Measurements from ENCODE around the gene MAGEA9. TPM values are rescaled to one million over a fixed set of nuclear protein-coding genes. Genes with fewer than 3 reads are reported as not detected.
"Not testable (repeated sequence)": the region's sequence is repeated elsewhere in the genome, so short reads cannot be mapped to it uniquely, and the experiment has no call there.

Gene MAGEA9
- total RNA-seq, 4 donors from 2014 or later, result not detected

DNA sequence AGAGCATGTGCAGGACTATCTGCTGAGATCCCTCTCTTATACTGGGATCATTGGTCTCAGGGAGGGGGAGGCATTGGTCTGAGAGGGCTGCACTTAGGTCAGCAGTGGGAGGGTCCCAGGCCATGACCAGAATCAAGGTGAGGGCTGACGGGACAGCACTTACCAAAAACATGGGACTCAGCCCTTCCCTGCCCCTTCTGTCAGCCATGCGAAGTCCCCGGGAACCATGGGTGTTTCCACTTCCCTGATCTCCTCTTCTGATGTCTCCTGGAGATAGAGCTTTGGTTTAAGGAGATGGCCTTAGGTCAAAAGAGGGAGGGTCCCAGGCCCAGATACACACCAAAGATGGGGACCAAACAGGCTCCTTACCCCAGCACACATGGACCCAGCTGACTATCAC lies 20.8 kb upstream of the MAGEA9 start:
- no peak for DNase-seq (ENCODE audit: low spot score in 2 of 2)
- H3K4me1 ChIP-seq, result no peaks in the 10 kb centered on the region
- 81 to 90% methylated on average over 3 of the region's 3 CpGs for WGBS, 2 donors

DNA sequence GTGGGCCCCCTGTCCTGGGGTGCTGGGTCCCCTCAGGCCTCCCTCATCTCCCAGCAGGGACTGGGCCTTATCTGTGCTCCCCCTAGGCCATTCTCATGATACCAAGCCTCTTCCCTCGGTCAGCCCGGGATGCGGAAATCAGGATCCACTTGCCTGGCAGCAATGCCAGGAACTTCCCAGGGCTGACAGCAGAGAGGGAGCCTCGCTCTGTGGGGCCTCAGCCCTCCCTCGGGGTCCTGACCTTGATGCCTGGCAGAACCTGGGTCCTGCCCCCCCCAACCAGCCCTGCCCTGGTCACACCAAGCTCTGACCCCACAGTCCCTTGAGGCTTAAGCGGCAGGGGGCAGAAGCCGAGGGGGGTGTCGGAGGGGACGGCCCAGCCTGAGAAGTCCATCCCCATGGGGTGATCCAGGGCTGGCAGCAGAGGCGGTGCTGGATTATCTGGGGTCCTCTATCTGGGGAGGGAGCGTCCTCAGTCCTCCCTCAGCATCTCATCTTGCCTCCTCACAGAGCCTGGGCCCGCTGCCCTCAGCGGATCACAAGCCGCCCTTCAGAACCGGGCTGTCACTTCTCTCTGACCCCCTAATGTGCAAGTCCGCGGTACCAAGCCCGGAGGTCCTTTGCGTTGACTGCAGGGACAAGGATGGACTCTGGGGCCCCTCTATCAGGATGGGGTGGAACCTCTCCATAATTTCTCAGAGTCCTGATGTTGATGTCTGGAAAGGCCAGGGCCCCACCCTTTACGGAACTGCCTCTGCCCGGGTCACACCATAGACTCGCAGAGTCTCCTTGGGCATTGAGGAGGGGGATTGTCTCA lies 19.7 kb upstream of the MAGEA9 start:
- WGBS, 2 donors, result 93% methylated on average over 13 of the region's 22 CpGs; no CpG with 5 or more reads in 1 of the 2 donors
- not testable (repeated sequence) for H3K27me3 ChIP-seq; H3K27ac ChIP-seq; H3K4me3 ChIP-seq; H3K9me3 ChIP-seq; H3K36me3 ChIP-seq; H3K4me1 ChIP-seq; DNase-seq (ENCODE audit: low spot score in 2 of 2)

More for the DNA sequence above, 20.8 kb upstream of the MAGEA9 start:
- Histone ChIP-seq H3K27ac (no peak overlapping the region), H3K36me3 (no peaks in the 10 kb centered on the region), H3K9me3 (no peaks in the 10 kb centered on the region), H3K4me3 (no peak overlapping the region), H3K27me3 (peaks cover 0 to 1% of the 10 kb centered on the region in 2 donors)
- TF ChIP-seq POLR2A (IDR thresholded peaks at IDR 0.05) (no peak), EP300 (IDR thresholded peaks at IDR 0.05) (no peak)
- TF ChIP-seq, protein P1, sequence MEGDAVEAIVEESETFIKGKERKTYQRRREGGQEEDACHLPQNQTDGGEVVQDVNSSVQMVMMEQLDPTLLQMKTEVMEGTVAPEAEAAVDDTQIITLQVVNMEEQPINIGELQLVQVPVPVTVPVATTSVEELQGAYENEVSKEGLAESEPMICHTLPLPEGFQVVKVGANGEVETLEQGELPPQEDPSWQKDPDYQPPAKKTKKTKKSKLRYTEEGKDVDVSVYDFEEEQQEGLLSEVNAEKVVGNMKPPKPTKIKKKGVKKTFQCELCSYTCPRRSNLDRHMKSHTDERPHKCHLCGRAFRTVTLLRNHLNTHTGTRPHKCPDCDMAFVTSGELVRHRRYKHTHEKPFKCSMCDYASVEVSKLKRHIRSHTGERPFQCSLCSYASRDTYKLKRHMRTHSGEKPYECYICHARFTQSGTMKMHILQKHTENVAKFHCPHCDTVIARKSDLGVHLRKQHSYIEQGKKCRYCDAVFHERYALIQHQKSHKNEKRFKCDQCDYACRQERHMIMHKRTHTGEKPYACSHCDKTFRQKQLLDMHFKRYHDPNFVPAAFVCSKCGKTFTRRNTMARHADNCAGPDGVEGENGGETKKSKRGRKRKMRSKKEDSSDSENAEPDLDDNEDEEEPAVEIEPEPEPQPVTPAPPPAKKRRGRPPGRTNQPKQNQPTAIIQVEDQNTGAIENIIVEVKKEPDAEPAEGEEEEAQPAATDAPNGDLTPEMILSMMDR (IDR thresholded peaks at IDR 0.05), result no peak

DNA sequence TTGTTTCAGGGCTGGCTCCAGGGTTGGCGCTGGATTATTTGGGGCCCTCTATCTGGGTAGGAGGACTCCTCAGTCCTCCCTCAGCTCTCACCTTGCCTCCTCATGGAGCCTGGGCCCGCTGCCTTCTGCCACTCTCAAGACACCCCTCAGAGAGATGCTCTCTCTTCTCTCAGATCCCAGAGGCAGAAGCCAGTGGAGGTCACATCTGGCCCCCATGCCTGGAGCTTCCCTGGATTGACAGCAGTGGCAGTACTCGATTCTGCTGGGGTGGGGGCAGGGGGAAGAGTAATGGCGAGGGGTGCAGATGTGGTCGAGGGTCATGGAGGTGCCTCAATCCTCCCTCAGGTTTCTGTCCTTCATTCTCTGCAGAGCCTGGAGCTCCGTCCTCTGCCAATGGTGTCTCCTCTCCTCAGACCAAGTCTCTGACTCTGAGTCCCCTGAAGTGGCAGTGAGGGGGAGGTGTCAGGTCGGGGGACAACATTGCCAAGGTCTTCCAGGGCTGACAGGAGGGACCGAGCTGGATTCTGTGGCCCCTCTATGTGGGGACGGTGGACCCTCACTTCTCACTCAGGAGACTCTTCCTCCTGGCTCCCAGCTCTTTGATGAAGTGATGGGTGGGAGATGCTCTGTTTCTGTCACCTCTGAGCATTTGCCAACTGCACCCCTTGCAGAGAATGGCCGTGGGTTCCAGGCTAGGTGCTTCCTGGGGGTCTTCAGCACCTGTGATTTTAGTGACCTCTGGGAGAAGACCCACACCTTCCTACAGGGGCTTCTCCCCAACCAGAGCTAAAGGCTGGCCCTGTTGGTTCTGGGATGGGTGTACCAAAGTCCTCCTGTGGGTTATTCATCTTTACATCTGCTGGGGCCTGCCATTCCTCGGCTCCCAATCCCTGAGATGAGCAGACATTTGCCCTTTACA lies 18.8 kb upstream of the MAGEA9 start:
- no peak overlapping the region for H3K27ac ChIP-seq
- no peak for DNase-seq (ENCODE audit: low spot score in 2 of 2)
- TF ChIP-seq, protein P1 (IDR thresholded peaks at IDR 0.05), result no peak
- TF ChIP-seq EP300 (IDR thresholded peaks at IDR 0.05) (no peak), POLR2A (IDR thresholded peaks at IDR 0.05) (no peak)
- no peaks in the 10 kb centered on the region for H3K4me1 ChIP-seq
- no peaks in the 10 kb centered on the region for H3K9me3 ChIP-seq
- no peak overlapping the region for H3K4me3 ChIP-seq
- H3K36me3 ChIP-seq, result no peaks in the 10 kb centered on the region
- 75 to 88% methylated on average over 5 to 11 of the region's 11 CpGs for WGBS, 2 donors
- H3K27me3 ChIP-seq, result no peaks in the 10 kb centered on the region

DNA sequence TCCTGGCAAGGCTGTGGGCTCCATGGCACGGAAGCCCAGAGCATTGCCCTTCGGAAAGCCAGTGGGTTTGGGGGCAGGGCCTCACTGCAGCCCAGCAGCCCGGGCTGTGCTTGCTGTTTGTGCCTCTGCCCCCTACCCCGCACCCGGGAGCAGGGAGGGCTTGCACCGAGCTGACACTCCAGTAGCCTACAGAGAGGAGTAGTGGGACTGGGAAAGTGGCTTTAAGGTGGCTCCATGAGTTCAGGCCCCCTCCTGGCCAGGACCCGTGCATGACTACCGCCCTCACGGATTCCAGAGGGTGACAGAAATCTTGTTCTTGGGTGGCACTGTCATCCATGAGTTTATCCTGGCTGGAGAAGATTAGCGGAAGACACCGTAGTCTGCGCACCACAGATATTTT lies 11.4 kb upstream of the MAGEA9 start:
- H3K27ac ChIP-seq; H3K9me3 ChIP-seq; H3K4me1 ChIP-seq; H3K4me3 ChIP-seq; DNase-seq (ENCODE audit: low spot score in 2 of 2); H3K27me3 ChIP-seq; H3K36me3 ChIP-seq: not testable (repeated sequence)
- no CpG with 5 or more reads among the region's 12 CpGs for WGBS, 2 donors

DNA sequence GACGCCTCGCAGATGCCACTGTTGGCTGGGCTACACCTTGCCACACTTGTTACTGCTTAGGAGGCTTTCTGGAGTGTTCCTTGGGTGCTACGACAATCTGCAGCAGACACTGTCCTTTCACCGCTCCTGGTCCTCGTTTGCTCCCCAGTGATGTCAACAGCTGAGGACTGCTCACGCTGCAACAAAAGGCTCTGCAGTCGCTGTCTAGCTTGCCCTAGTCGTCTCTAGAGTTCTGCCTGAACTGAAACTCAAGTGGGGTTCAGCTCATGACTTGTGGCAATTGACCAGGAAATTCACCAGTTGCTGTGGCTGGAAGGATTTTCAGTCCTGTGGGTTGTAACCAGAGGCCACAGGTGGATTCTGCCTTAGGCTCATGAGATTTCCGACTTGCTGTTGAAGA lies 8.7 kb upstream of the MAGEA9 start:
- no CpG with 5 or more reads among the region's 9 CpGs for WGBS, 2 donors
- H3K27me3 ChIP-seq; H3K27ac ChIP-seq; DNase-seq (ENCODE audit: low spot score in 2 of 2); H3K4me1 ChIP-seq; H3K9me3 ChIP-seq; H3K36me3 ChIP-seq; H3K4me3 ChIP-seq: not testable (repeated sequence)

DNA sequence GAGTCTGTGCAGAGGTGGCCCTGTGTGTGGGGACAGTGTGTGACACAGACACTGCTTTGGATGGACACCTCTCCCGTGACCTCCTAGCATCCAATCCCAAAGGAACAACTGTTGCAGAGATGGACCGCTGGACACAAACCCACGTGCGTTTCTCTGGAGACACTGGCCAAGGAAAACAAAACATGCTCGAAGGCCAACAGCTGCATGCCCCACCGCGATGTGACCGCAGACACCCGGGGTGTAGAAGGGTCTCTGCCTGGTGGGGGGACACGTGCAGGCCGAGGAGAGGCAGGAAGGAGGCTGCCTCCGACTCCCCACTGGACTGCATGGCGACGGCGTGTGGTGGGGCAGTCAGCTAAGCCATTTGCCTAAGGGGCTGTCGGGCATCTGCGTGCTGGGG lies 8.0 kb upstream of the MAGEA9 start, which contains the start of gene HSFX1:
HSFX1 (plus strand) TSS at position 301 of the 400 bp plus-strand sequence. CDS start 614 bp downstream, outside the sequence.
- H3K27me3 ChIP-seq; H3K4me1 ChIP-seq; DNase-seq (ENCODE audit: low spot score in 2 of 2); H3K36me3 ChIP-seq; H3K9me3 ChIP-seq; H3K27ac ChIP-seq; H3K4me3 ChIP-seq: not testable (repeated sequence)
- no CpG with 5 or more reads among the region's 17 CpGs for WGBS, 2 donors

DNA sequence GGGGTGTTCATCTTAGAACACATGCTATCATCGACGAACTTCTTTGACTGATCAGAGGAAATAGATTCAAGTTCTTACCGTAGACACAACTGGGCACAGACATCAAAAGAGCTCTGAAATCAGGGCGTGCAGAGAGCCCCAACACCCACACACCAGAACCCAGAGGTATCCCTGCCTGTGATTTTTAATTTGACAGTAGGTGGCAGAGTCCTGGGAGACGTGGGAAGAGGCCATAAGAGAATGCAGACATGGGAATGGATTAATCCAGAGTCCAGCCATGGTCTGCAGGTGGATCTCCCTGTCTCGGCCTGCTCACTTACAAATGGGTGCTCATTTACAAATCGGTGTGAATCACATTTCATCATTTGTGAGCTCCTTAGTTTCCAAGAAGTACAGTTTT lies 3.7 kb upstream of the MAGEA9 start:
- H3K4me3 ChIP-seq; H3K27ac ChIP-seq; DNase-seq (ENCODE audit: low spot score in 2 of 2); H3K36me3 ChIP-seq; H3K4me1 ChIP-seq; H3K27me3 ChIP-seq; H3K9me3 ChIP-seq: not testable (repeated sequence)
- WGBS, 2 donors, result no CpG with 5 or more reads among the region's 7 CpGs

DNA sequence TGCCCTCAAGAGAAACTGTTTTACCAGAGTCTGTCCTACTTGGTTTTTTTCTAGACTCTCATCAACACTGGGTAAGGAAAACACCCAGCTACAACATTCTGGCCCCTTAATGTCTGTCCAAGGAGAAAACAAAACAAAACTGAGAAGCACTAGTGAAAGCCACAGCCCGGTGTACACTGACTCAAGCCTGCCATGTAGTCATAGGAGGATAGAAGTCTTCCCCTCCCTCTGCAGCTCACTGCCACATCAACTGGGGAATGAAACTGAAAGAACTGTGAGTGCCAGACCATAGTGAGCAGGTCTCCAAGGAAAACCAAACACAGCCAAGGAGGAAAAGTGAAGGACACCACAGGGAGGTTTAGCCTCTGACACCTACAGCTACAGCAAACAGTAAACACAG lies 13.8 kb downstream of the MAGEA9 start:
- not testable (repeated sequence) for H3K9me3 ChIP-seq; DNase-seq (ENCODE audit: low spot score in 2 of 2); H3K27ac ChIP-seq; H3K36me3 ChIP-seq; H3K4me1 ChIP-seq; H3K4me3 ChIP-seq; H3K27me3 ChIP-seq
- no CpG with 5 or more reads among the region's 1 CpG for WGBS, 2 donors

All from tibial nerve (tissue), 4 donors.